SHP77 treated with DMSO at 0.1 percent for 48 hours (cell line): ENCODE results near the gene SLC4A7.
"Not testable (repeated sequence)": the region's sequence is repeated elsewhere in the genome, so short reads cannot be mapped to it uniquely, and the experiment has no call there.

ENCODE experiments used
- DNase-seq: peaks from one replicate; lab custom pipeline; 2025; lab: John Stamatoyannopoulos, UW

Gene SLC4A7

DNA sequence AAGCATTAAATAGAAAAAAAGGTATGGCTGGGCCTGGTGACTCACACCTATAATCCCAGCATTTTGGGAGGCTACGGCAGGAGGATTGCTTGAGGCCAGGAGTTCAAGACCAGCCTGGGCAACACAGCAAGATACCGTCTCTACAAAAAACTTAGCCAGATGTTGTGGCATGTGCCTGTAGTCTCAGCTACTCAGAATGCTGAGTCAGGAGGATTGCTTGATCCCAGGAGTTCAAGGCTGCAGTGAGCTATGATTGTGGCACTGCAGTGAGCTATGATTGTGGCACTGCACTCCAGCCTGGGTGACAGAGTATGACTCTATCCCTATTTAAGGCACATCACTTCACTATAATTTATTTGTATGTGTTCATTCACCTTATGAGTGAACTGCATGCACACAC lies 54.3 kb downstream of the SLC4A7 start:
- DNase-seq: no peak

DNA sequence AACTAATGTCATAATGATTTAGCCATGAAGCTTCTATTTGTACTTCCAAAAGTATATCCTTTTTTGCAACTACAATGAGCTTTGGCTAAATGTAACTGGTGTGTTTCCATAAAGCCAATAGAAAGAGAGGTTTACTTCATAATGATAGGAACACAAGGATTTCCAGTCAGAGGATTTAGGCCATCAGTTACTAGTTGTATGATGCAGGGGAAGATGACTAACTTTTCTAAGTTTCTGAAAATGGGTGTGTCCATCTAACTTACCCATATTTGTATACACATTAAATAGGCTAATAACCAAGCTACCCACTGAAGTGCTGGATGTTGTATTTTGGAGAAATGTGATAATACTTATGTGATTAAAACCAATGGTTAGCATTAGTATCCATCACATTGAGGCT lies 55.7 kb downstream of the SLC4A7 start:
- DNase-seq: no peak

DNA sequence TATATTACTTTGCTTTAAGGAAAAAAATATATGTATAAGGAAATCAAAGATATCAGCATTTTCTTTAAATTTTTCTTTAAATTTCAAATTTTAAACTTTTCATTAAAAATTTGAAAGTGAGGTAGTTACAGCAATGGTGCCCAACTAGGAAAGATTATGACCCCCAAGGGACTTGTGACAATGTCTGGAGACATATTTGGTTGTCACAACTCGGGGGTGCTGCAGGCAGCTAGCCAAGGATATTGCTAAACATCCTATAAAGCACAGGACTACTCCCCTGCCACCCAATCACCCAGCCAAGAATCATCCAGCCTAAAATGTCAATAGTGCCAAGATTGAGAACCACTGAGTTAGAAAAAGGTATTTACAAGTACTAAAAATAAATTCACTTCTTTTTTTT lies 57.3 kb downstream of the SLC4A7 start:
- DNase-seq: no peak

DNA sequence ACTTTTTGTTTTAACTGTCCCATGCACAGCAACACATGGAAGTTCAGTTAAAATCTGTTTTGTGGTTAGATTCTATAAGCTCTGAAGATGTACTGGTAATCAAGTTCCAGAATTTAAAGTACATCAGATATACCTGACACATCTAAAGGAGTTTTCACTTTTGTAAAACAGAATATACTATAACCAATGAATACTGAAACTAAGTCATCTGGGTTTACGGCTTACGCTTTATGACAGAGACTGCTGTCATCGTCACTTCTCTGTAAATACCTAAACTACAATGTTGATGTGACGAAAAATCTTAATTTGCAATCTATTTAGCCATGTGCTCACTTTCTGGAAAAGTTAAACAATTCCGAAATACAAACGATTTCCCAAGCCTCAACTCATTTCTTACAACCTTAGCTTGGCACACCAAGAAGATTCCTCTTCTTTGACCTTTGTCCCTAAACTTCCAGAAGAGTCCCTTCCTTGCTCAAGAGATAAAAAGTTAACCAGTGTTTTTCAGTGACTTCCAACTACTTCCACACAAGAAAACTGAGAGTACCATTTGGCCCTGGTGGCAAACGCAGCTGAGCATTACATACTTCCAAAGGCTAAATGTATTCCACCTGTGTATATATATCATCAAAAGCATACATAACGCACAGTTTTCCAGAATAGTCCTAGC lies 58.2 kb downstream of the SLC4A7 start:
- DNase-seq: no peak

DNA sequence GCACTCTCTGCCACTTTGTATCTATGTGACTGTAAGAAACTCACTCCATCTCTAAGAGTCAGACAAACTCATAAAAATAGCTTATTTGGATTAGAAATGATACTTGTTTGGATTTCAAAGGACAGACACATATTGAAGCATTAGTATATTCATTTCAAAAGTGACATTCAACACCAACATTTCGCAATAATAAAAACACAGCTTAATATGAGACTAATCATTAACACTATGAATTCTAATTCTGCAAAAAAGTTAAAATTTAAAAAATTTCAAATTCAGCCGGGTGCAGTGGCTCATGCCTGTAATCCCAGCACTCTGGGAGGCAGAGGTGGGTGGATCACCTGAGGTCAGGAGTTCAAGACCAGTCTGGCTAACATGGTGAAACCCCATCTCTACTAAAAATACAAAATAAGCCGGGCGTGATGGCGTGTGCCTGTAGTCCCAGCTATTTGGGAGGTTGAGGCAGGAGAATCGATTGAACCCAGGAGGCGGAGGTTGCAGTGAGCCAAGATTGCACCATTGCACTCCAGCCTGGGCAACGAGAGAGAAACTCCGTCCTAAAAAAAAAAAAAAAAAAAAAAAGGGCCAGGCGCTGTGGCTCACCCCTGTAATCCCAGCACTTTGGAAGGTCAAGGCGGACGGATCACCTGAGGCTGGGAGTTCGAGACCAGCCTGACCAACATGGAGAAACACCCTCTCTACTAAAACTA lies 59.2 kb downstream of the SLC4A7 start:
- DNase-seq: not testable (repeated sequence)

- no peak for DNase-seq
These were observed 60.7 kb downstream of the SLC4A7 start for GRCh38 chr3:27423463-27423862.

DNA sequence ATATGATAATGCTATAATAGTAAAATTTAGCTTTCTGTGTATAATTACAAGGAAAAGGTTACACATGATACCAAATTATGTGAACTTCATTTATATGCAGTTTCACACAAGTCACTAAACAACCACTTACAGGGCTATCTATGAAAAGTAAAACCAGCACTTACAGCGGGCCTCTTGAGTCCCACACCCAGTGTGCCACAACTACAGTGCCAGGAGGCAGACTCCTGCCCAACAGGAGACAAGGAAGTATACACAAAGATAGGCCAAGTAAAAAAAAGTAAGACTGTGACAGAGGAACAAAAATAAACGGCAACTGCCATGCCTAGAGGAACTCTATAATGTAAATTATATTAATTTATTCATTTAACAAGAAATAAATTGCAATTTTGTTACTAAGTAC lies 61.6 kb downstream of the SLC4A7 start:
- DNase-seq: no peak

GRCh38 chr3:27415202-27415601 lies 69.0 kb downstream of the SLC4A7 start:
- DNase-seq: no peak

DNA sequence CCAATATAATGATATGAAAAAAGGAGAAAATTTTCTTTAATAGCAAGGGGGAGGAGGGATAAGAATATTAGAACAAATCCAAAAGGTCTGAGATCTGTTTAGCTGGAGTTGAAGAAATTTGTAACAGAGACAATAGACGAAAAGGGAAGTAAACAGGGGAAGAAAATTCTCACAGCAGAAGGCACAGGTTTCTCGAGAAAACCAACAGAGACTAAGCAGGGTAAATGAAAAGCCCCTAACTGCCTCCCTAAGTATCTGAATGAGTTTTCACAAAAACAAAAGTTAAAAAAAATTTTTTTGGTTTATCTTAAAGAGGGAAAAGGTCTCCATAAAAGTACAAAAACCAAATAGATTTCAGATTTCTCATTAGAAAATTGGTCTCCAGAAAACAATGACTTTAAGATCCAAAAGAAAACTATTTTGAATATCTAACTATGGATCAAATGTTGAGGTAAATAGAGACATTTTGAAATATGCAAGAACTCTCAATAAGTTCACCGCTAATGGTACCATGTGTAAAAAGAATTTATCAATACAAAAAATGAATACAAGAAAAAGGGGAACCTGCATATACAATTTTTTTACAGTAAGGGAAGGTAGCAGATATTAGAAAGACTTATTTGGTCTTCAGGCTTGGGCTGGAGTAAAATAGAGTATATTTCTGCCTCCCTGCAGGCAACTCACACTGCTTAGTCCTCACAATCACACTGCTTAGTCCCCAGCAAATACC lies 91.1 kb downstream of the SLC4A7 start:
- DNase-seq: no peak

- not testable (repeated sequence) for DNase-seq
These were observed 91.8 kb downstream of the SLC4A7 start for GRCh38 chr3:27392414-27392813.

- no peak for DNase-seq
These were observed 92.4 kb downstream of the SLC4A7 start for GRCh38 chr3:27391796-27392195.

DNA sequence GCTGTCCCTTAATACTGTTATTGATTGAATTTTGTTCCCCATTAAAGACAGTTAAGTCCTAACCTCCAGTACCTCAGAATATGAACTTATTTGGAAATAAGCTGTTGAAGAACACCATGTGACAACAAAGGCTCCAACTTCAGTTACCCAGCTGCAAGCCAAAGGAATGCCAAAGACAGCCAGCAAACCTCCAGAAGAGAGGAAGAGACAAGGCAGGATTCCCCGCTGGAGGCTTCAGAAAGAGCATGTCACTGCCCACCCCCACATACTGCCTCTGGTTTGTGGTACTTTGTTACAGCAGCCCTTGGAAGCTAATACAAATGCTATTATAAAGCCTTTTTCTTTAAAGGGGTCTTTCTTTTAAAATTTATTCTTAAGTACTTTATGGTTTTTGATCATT lies 96.6 kb downstream of the SLC4A7 start:
- no peak for DNase-seq

GRCh38 chr3:27385504-27385903 lies 98.7 kb downstream of the SLC4A7 start:
- no peak for DNase-seq

DNA sequence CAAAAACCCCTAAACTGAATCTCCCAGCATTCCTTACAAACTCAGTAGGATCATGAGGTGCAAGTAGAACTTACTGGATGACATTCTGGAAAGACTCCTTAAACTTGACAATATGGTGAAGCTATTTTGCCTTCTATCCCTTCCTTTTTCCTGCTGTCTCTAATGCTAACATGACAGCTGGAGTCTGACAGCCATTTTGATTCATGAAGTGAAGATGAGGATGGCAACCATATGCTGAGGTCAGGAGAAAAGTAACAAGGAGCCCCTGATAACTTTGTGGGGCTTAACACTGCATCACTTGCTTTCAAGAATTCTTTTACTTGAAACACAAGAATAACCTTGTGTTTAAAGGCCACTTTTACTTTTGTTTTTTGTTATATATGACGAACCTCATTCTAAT lies 100.0 kb downstream of the SLC4A7 start:
- no peak for DNase-seq

GRCh38 chr3:27380433-27381357 lies 103.5 kb downstream of the SLC4A7 start:
- no peak for DNase-seq

DNA sequence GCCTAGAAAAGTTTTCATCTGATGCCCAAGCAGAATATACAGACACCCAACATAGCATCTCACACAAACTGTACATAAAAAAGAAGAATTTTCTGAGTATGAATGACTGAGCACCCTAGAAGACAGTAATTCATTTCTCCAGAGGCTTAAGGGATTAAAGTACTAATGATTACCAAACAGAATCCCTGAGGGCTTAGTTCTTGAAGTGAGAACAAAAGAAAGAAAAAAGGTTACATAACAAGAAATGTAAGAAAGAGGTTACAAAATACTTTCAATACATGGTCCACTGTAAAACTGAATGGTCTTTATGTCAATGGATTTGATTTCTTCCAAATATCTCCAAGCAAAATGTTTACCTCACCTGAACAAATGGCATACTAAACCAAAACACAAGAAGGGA lies 105.9 kb downstream of the SLC4A7 start:
- DNase-seq: no peak

- DNase-seq: no peak
These were observed 107.9 kb downstream of the SLC4A7 start for GRCh38 chr3:27376109-27376772.

DNA sequence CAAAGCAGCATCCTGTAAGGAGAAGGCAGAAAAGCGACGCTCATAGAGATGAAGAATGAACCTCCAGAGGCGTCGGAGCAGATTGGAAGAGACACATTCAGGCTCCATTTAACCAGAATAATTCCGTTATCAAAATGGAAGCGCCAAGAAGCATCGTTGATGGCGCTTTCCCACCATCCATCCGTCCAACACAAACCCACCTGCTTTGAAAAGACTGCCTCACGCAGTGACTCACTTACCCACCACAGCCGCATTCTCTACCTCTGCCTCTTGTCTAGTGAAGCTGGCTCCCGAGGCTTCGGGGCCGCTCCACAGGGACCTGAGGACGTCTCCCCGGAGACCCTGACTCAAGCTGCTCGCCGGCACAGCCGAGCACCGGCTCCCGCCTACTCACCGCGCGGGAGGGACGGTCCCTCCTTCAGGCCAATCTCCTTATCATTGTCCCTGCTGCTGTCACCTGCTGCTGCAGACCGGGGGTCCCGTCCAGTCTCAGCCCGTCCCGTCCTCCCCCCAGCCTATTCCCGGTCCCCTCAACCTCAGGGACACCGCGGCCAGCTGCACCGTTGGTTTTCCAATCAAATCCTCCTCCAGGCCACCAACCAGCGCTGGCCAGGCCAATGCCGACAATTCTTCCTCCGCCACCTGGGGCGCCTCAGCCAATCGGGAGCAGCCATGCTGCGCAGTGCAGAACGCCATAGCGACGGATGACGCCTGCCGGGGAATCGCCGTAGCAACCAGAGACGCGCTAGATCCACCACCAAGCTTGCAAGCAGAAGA lies 115.2 kb downstream of the SLC4A7 start, which contains the start of gene NEK10:
Gene NEK10, minus strand, starts transcription at position 553 of the 777 bp plus-strand sequence. CDS start 16,501 bp downstream, outside the sequence.
- DNase-seq: peak; percentile 89

GRCh38 chr3:27366062-27366591 lies 118.1 kb downstream of the SLC4A7 start:
- DNase-seq: no peak
